G401.6 (cell line): ENCODE measurements around the gene SLC6A17.

Experiments
- FAIRE-seq: peaks from 2 replicates; lab custom pipeline; 2012; peaks lifted over from hg19 to GRCh38; lab: Jason Lieb, UNC

SLC6A17 gene

GRCh38 chr1:110174961-110175360, 24.7 kb downstream of the SLC6A17 start:
- FAIRE-seq: no peak

DNA sequence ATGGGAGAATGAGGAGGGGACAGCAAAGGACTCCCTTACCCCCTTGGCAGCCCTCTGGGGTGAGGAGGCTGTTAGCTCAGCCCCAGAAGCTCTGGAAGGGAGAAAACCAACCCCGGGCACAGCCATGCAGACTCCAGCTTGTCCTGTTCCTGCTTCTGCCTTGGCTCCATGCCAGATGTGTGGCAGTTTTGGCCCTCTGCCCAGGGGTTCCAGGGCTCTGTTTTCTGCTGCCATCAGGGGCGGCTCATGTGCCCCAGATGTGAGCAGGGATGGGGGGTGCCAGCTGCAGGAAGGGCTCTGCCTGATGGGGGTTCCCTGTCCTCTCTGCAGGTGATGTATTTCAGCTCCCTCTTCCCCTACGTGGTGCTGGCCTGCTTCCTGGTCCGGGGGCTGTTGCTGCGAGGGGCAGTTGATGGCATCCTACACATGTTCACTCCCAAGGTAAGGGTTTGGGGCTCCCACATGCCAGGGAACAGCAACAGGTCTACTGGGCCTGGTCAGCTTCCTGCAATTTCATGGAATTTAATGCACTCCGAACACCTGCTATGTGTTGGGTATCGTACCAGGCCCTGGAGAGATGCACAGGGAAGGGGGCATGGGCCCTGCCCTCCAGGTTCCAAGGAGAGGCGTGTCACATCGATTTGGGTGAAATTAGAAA, 26.1 kb downstream of the SLC6A17 start:
- FAIRE-seq: no peak

DNA sequence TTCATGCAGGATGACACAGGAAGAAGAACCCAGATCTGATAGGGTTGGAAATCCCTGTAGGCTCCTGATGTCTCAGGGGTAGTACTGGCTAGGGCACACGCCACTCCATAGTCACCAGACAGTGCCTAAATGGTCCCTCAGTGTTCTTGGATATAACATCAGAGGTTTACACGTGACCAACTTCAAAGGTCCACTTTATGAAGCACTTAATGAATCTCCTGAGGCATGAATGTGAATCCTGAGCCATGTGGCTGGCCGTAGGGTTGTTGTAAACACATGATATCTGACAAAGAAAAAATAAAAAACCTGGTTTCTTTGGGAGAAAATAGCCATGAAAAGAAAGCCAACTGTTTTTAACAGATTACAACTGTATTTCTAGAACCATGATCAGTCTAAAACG, 27.5 kb downstream of the SLC6A17 start:
- FAIRE-seq: no peak

DNA sequence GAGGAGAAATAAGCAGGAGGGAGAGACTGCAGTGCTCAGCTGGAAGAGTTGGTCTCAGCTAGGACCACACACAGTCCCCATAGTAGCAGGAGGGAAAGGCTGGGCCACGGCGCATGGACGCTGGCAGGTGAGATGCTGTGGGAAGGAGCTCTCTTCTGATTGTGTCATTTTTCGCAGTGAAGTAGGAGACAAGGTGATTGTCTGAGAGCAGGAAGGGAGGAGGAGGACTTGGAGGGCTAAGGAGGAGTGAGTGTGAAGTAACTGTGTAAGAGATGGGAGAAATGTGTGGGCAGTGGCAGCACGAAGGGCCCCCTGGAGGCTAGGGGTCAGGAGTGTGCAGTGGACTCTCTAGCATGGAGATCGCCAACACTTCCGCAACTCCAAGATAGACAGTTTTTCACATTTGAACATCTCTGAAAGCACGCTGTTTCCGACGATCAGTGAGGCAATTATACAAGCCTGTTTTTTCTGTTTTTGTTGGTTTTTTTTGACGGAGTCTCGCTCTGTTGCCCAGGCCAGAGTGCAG, 33.4 kb downstream of the SLC6A17 start:
- no peak for FAIRE-seq

- FAIRE-seq: no peak
These were observed 34.2 kb downstream of the SLC6A17 start for GRCh38 chr1:110184446-110184845.

DNA sequence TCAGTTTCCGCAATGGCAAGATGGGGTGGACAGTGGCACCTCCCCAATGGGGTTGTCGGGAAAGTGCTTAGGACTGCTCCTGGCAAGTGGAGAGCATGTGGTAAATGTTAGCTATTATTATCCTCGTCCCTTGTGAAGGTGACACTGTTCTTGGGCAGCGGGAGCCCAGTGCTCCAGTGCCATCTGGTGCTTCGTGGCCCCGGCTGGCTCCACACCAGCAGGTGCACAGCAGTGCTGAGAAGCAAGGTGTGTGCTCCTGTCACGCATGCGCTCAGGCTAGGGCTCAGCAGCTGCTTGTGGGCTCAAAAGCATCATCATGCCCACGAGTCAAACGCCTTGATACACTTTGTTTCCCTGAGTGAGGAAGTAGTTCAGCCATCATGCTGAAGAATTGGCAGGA, 34.9 kb downstream of the SLC6A17 start:
- FAIRE-seq: no peak

DNA sequence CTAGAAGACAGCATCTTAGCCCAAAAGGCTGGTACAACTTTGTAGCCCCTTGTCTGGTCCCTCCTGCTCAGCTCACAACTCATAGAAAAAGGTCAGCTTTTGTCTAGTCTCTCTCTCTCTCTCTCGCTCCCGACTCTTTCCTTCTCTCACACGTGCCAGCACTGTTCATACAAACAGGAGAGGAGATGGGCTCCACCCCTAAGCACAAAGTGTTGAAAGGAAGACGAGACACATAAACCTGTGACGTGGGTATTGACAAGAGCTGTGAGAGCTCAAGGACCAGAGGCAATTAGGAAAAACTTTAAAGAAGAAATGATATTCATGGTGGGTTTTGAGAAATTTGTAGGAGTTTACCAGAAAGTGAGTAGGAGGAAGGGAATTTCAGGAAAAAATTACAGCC, 36.3 kb downstream of the SLC6A17 start:
- no peak for FAIRE-seq

DNA sequence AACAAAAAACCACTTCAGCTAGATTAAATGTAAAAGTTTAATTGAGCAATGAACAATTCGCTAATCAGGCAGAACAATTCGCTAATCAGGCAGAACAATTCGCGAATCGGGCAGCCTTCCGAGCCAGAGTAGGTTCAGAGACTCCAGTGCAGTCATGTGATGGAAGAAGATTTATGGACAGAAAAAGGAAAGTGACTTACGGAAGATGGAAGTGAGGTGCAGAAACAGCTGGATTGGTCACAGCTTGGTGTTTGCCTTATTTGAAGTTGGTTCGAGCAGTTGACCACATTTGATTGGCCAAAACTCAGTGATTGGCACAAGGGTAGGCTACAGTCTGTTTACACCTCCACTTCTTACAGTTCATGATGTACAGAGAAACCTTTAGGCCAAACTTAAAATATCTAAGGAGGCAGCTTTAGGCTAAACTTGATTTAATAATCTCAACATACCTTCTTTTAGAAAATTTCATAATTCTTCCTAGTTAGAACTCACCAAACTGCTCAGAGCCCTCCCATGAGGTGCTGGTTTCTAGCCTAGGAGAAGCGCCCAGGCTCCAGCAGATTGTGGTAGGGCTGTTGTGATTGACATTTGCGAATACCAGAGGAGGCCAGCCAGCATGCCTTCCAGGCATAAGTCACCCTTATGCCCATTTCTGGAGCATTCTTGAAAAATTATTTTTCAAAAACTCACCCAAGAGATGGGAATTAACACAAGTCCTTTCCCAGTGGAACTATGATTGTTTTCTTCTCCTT, 37.0 kb downstream of the SLC6A17 start:
- no peak for FAIRE-seq

- no peak for FAIRE-seq
These were observed 37.8 kb downstream of the SLC6A17 start for GRCh38 chr1:110188035-110188618.

DNA sequence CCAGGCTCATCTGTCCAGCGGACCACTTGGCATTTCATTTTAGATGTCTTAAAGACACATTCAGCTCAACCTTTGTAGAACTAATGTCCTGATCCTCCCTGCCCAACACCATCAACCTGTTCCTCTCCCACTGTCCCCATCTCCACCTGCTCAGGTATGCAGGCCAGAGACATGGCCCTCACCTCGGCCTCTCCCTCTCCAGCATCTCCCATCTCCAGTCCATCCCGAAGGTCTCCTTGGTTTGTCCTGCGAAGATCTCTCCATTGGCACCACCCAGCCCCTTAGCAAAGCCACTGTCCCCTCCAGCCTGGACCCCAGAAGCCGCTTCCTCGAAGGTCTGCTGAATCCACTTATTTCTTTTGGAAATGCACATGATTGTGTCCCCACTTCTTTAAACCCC, 38.9 kb downstream of the SLC6A17 start:
- FAIRE-seq: no peak

DNA sequence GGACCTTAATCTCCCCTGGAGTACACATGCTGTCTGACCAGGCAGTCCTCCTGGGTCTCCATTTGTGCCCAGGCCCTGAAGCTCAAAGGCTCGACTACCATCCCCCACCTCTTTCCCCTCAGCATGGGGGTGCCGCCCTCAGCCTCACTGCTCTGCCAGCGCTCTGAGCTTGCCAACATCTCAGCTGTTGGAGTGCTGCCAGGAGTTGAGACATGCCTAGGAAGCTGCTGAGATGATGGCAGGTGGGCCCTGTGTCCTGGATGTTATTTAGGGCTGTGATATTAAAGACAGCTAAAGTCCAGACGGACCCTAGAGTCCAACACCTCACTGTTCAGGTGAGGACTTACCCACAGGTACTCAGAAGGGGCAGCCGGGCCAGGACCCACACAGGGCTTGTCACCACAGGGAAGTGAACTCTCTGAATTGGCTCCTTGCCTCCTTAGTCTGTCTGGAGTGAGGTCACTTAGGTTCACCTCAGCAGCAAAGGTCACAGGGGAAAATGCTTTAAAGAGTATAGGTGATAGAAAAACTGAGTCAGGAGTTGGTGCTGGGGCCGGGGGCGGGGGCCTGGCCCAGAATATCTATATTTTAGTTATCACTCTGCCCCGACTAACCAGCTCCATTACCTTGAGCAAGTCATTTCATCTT, 40.1 kb downstream of the SLC6A17 start:
- no peak for FAIRE-seq

- no peak for FAIRE-seq
These were observed 42.2 kb downstream of the SLC6A17 start for GRCh38 chr1:110192541-110192940.

GRCh38 chr1:110195196-110195595, 44.9 kb downstream of the SLC6A17 start:
- FAIRE-seq: no peak

- FAIRE-seq: peak; percentile 76
These were observed 46.8 kb downstream of the SLC6A17 start for GRCh38 chr1:110196917-110197765.

GRCh38 chr1:110197905-110198629, 47.8 kb downstream of the SLC6A17 start:
- no peak for FAIRE-seq

- no peak for FAIRE-seq
These were observed 48.5 kb downstream of the SLC6A17 start for GRCh38 chr1:110198746-110199145.

- no peak for FAIRE-seq
These were observed 49.9 kb downstream of the SLC6A17 start for GRCh38 chr1:110200190-110200589.

DNA sequence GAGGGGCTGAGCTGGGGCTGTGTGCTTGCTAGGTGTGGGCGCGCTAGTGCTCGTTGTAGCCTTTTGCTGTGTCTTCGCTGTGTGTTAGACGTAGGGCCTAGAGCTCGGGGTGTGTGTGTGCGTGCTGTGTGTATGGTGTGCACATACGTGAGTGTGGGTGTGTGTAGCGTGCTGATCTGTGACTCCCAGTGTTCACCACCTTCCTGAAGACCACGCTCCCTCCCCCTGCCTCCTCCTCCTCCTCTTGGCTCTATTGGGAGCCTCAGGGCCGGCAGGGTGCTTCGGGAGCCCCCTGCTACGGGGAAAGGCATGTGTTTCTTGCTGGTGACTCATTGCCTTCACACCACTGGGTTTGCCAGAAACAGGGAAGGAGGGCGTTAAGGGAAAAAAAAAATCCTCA, 50.4 kb downstream of the SLC6A17 start:
- no peak for FAIRE-seq

GRCh38 chr1:110201157-110201825, 51.0 kb downstream of the SLC6A17 start:
- no peak for FAIRE-seq

- FAIRE-seq: peak; percentile 70
These were observed 52.8 kb downstream of the SLC6A17 start for GRCh38 chr1:110203021-110203661.
